Activated CD4-positive, CD25-positive, alpha-beta regulatory T cell treated with anti-CD3 and anti-CD28 coated beads, Interleukin-2, amount 50 U/mL, for 72 hours (primary cell): Measurements from ENCODE around the gene PSD2.

Experiments
- DNase-seq: peaks from one replicate; pipeline ENCODE4 v3.0.0; 2021

PSD2 gene

GRCh38 chr5:139859013-139859412 lies 63.4 kb downstream of the PSD2 start:
- DNase-seq = no peak

- DNase-seq = no peak
Observed at GRCh38 chr5:139861021-139861888, 65.6 kb downstream of the PSD2 start.

- DNase-seq = no peak
Observed at GRCh38 chr5:139861889-139862207, 66.2 kb downstream of the PSD2 start.

- no peak for DNase-seq
Observed at GRCh38 chr5:139862313-139862712, 66.7 kb downstream of the PSD2 start.

- no peak for DNase-seq
Observed at GRCh38 chr5:139862803-139863202, 67.2 kb downstream of the PSD2 start.

GRCh38 chr5:139863361-139863760 lies 67.8 kb downstream of the PSD2 start:
- no peak for DNase-seq

- peak; percentile 59 for DNase-seq
Observed at GRCh38 chr5:139863855-139864558, 68.4 kb downstream of the PSD2 start.

GRCh38 chr5:139864716-139865483 lies 69.3 kb downstream of the PSD2 start:
- no peak for DNase-seq

GRCh38 chr5:139867109-139867508 lies 71.5 kb downstream of the PSD2 start:
- no peak for DNase-seq

GRCh38 chr5:139867581-139867980 lies 72.0 kb downstream of the PSD2 start:
- DNase-seq = no peak

GRCh38 chr5:139869042-139869790 lies 73.6 kb downstream of the PSD2 start:
- no peak for DNase-seq

- DNase-seq = no peak
Observed at GRCh38 chr5:139870677-139871076, 75.1 kb downstream of the PSD2 start.

- DNase-seq = no peak
Observed at GRCh38 chr5:139871614-139872013, 76.0 kb downstream of the PSD2 start.

GRCh38 chr5:139872052-139872766 lies 76.6 kb downstream of the PSD2 start:
- no peak for DNase-seq

GRCh38 chr5:139872851-139873794 lies 77.5 kb downstream of the PSD2 start:
- no peak for DNase-seq

- DNase-seq = no peak
Observed at GRCh38 chr5:139875957-139876356, 80.3 kb downstream of the PSD2 start.

- DNase-seq = no peak
Observed at GRCh38 chr5:139877129-139877597, 81.6 kb downstream of the PSD2 start.

- no peak for DNase-seq
Observed at GRCh38 chr5:139878093-139878492, 82.5 kb downstream of the PSD2 start.

- DNase-seq = no peak
Observed at GRCh38 chr5:139880416-139881142, 85.0 kb downstream of the PSD2 start.

- DNase-seq = no peak
Observed at GRCh38 chr5:139881143-139881733, 85.6 kb downstream of the PSD2 start.
